ENCODE results near the gene LSG1. TPM values are rescaled to one million over a fixed set of nuclear protein-coding genes. Genes with fewer than 3 reads are reported as not detected.

Gene LSG1
- total and polyA plus RNA-seq, 9 of the 15 experiments (the other 6 are each of a cell fraction or from before 2014, with no cell fraction given): 14.9 to 73.7 (median 46.7) TPM

GRCh38 chr3:194671511-194671899 lies 486 bp downstream of the LSG1 start (continued):
- TF ChIP-seq RERE (CRISPR knock-in tag; IDR thresholded peaks at IDR 0.05; ENCODE audit: borderline replicate concordance): no peak
- TF ChIP-seq ZSCAN32 (CRISPR knock-in tag; IDR thresholded peaks at IDR 0.05): no peak
- TF ChIP-seq ZNF23 (CRISPR knock-in tag; IDR thresholded peaks at IDR 0.05): no peak
- no peak for TF ChIP-seq SMAD3 (CRISPR knock-in tag; conservative IDR thresholded peaks at IDR 0.05)
- TF ChIP-seq SMC3 (conservative IDR thresholded peaks at IDR 0.05; ENCODE audit: insufficient read depth, low read depth, low read length): peak; percentile 15; the same call in 1 of the 2 replicates
- peak; percentile 22; the same call in 1 of the 2 replicates for TF ChIP-seq ATF3 (IDR thresholded peaks at IDR 0.05)
- TF ChIP-seq ATF3 (CRISPR knock-in tag; conservative IDR thresholded peaks at IDR 0.05): no peak
- peak; percentile 87 for TF ChIP-seq ARID3A (IDR thresholded peaks at IDR 0.05; ENCODE audit: borderline replicate concordance, low read depth, low read length)
- no peak for TF ChIP-seq AFF1 (IDR thresholded peaks at IDR 0.05; ENCODE audit: low read depth in 1 of 2, partially characterized antibody in 2 of 2)
- no peak for TF ChIP-seq TCF3 (CRISPR knock-in tag; IDR thresholded peaks at IDR 0.05)
- no peak for TF ChIP-seq ZBED1 (IDR thresholded peaks at IDR 0.05)
- TF ChIP-seq RFX5 (IDR thresholded peaks at IDR 0.05; ENCODE audit: low read depth, low read length): no peak
- no peak for TF ChIP-seq ZNF644 (tag; IDR thresholded peaks at IDR 0.05; ENCODE audit: low read depth)
- TF ChIP-seq ZNF232 (CRISPR knock-in tag; IDR thresholded peaks at IDR 0.05): no peak
- TF ChIP-seq ZNF133 (CRISPR knock-in tag; IDR thresholded peaks at IDR 0.05): no peak
- no peak for TF ChIP-seq CEBPB (tag; IDR thresholded peaks at IDR 0.05)
- no peak for TF ChIP-seq BRD4 (IDR thresholded peaks at IDR 0.05)

Data from K562 (cell line).